Sigmoid colon (tissue), 7 donors: ENCODE measurements around the gene ATM. TPM values are rescaled to one million over a fixed set of nuclear protein-coding genes. Genes with fewer than 3 reads are reported as not detected.
"Not testable (repeated sequence)": the region's sequence is repeated elsewhere in the genome, so short reads cannot be mapped to it uniquely, and the experiment has no call there.

ENCODE experiments used
- DNase-seq: peaks from one replicate; pipeline ENCODE4 v3.0.0-alpha.2; 2019
- H3K27ac ChIP-seq, 4 donors: fragments of 200-600 bp; sonication (generic); one replicate each; pipeline ENCODE4 v1.5.1; 2016 to 2019; ENCODE audit warnings: mild to moderate bottlenecking in 1 of 4
- H3K27me3 ChIP-seq, 3 donors: fragments of 200-600 bp; sonication (generic); one replicate each; pipeline ENCODE4 v1.5.1; 2019; ENCODE audit warnings: mild to moderate bottlenecking in 1 of 3
- H3K36me3 ChIP-seq, 4 donors: fragments of 200-600 bp; sonication (generic); one replicate each; pipeline ENCODE4 v1.5.1; 2016 to 2019
- H3K4me1 ChIP-seq, 4 donors: fragments of 200-600 bp; sonication (generic); one replicate each; pipeline ENCODE4 v1.5.1; 2017 to 2019
- H3K4me3 ChIP-seq, 4 donors: fragments of 200-600 bp; sonication (generic); one replicate each; pipeline ENCODE4 v1.5.1; 2017 to 2019; ENCODE audit warnings: mild to moderate bottlenecking in 2 of 4, moderate library complexity in 1 of 4
- H3K9me3 ChIP-seq, 4 donors: fragments of 200-600 bp in 3 of 4; sonication (generic) in 3 of 4; one replicate each; pipeline versions ENCODE4 v1.5.1 to v1.6.1; 2013 to 2019
- EP300 ChIP-seq, 4 donors: sonication (generic); formaldehyde crosslinking; IDR thresholded peaks; one replicate each; pipeline ENCODE4 v1.6.1; 2017; ENCODE audit warnings: antibody characterized with exemption in 4 of 4
- POLR2A ChIP-seq, 2 donors: fragments of 450-650 bp; IDR thresholded peaks; one replicate each; pipeline ENCODE4 v1.6.1; 2016; ENCODE audit warnings: antibody characterized with exemption in 2 of 2, mild to moderate bottlenecking in 2 of 2, moderate library complexity in 2 of 2
- POLR2AphosphoS5 ChIP-seq, 4 donors: sonication (generic); formaldehyde crosslinking; IDR thresholded peaks; one replicate each; pipeline ENCODE4 v1.6.1; 2017; ENCODE audit warnings: antibody characterized with exemption in 4 of 4
- WGBS, 2 donors: extraction: QIAGEN DNeasy Blood & Tissue Kit; methylation state at CpG; one replicate each; pipeline ENCODE4 v1.1.7; 2013; 5-methylcytosine and 5-hydroxymethylcytosine counted together
- intact Hi-C: fragments of 100-400 bp; cut with DNase I; formaldehyde crosslinking; loops from one replicate; pipeline ENCODE4 v1.15.1; 2023
- polyA plus RNA-seq, 3 donors: library from polyadenylated mRNA; stranded (reverse); fragments of 200-250 nt; gene quantifications; one replicate each; pipeline ENCODE4 v1.2.3, GENCODE V29; 2013
- total RNA-seq, 4 donors: library from RNA; depleted of rRNA; stranded (reverse); fragments of >200 nt; gene quantifications; one replicate each; pipeline ENCODE4 v1.1.0, GENCODE V29; 2016
- TF ChIP-seq, protein P1 (sequence below), 4 experiments: fragments of 450-650 bp in 3 of 4; fragments of 200-600 bp in 1 of 4; IDR thresholded peaks; one replicate each; pipeline ENCODE4 v1.5.1; 2016 to 2019; ENCODE audit warnings: antibody characterized with exemption in 4 of 4, mild to moderate bottlenecking in 3 of 4, moderate library complexity in 2 of 4
- donor health status: healthy with polysubstance abuse.
- donor health status: Bipolar disorder and iron deficiency.
- donor health status: healthy.

The ATM gene
- total and polyA plus RNA-seq, 7 donors, result 3.0 to 88.8 (median 52.7) TPM

DNA sequence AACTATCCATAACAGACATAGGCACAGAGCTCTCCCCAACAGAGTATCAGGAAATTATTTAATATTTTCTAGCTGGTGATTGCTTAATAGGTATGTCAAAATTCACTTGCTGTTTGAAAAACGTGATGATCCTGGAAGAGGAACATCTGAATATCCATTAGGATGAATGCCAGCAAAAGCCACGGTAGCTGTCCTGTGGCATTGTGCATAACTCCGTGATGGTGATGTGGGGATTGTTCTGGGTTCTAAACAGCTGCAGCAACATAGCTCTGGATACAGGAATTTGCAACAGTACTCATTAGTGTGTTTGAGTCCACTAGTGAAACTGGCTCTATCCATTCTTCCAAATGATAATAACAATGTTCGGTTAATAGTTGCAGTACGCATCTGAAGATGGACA lies 165.7 kb downstream of the ATM start:
- DNase-seq, result no peak
- TF ChIP-seq, protein P1, sequence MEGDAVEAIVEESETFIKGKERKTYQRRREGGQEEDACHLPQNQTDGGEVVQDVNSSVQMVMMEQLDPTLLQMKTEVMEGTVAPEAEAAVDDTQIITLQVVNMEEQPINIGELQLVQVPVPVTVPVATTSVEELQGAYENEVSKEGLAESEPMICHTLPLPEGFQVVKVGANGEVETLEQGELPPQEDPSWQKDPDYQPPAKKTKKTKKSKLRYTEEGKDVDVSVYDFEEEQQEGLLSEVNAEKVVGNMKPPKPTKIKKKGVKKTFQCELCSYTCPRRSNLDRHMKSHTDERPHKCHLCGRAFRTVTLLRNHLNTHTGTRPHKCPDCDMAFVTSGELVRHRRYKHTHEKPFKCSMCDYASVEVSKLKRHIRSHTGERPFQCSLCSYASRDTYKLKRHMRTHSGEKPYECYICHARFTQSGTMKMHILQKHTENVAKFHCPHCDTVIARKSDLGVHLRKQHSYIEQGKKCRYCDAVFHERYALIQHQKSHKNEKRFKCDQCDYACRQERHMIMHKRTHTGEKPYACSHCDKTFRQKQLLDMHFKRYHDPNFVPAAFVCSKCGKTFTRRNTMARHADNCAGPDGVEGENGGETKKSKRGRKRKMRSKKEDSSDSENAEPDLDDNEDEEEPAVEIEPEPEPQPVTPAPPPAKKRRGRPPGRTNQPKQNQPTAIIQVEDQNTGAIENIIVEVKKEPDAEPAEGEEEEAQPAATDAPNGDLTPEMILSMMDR (IDR thresholded peaks at IDR 0.05), result no peak
- TF ChIP-seq POLR2AphosphoS5 (IDR thresholded peaks at IDR 0.05) (no peak), POLR2A (IDR thresholded peaks at IDR 0.05) (no peak), EP300 (IDR thresholded peaks at IDR 0.05) (no peak)
- Histone ChIP-seq H3K27ac (no peak overlapping the region), H3K9me3 (no peaks in the 10 kb centered on the region), H3K27me3 (no peaks in the 10 kb centered on the region), H3K36me3 (no peaks in the 10 kb centered on the region), H3K4me3 (no peak overlapping the region), H3K4me1 (no peaks in the 10 kb centered on the region)
- WGBS, 2 donors, result 89 to 90% methylated on average over 5 of the region's 5 CpGs
- intact Hi-C loops, result no loop called here

DNA sequence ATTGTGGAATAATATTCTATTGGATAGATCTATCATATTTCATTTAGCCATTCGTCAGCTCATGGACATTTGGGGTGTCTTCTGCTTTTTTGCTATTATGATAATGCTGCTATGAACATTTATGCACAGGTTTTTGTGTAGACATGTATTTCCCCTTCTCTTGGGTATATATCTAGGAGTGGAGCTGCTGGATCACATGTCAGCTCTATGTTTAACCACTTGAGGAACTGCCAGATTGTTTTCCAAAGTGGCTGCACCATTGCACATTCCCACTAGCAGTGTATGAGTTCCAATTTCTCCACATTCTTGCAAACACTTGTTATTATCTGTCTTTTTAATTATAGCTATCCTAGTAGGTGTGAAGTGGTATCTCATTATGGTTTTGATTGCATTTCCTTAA lies 169.5 kb downstream of the ATM start:
- no peak for DNase-seq
- Histone ChIP-seq H3K27ac (no peak overlapping the region), H3K9me3 (no peaks in the 10 kb centered on the region), H3K4me1 (no peaks in the 10 kb centered on the region), H3K27me3 (no peaks in the 10 kb centered on the region), H3K4me3 (no peak overlapping the region), H3K36me3 (no peaks in the 10 kb centered on the region)
- intact Hi-C loops, result no loop called here
- WGBS, 2 donors, result 91% methylated on average over 1 of the region's 1 CpG
- TF ChIP-seq POLR2A (IDR thresholded peaks at IDR 0.05) (no peak), EP300 (IDR thresholded peaks at IDR 0.05) (no peak), POLR2AphosphoS5 (IDR thresholded peaks at IDR 0.05) (no peak)
- TF ChIP-seq, protein P1 (IDR thresholded peaks at IDR 0.05), result no peak

DNA sequence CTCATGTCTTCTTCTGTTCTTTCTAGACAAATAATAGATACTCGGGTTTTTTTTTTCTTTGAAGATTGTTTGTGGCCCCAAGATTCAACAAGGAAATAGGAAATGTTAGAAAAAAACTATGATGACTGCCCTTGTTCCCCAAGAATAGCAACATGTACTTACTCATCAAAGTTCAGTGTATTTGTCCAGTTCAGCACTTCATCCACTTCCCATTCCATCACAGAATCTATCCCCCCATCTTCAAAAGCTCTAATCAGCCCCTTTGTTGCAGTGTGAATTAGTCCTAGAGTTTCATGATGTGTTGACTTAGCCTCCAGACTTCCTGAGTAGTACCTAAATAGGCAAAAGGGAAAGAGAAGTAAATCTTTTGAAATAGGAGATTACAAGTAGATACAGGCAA lies 170.2 kb downstream of the ATM start:
- no peak overlapping the region for H3K4me3 ChIP-seq
- TF ChIP-seq EP300 (IDR thresholded peaks at IDR 0.05), result no peak
- TF ChIP-seq POLR2A (IDR thresholded peaks at IDR 0.05), result no peak
- TF ChIP-seq, protein P1 (IDR thresholded peaks at IDR 0.05), result no peak
- no peak for TF ChIP-seq POLR2AphosphoS5 (IDR thresholded peaks at IDR 0.05)
- H3K36me3 ChIP-seq, result no peaks in the 10 kb centered on the region
- no peaks in the 10 kb centered on the region for H3K27me3 ChIP-seq
- intact Hi-C loops, result no loop called here
- DNase-seq, result no peak
- WGBS, 2 donors, result 22 to 30% methylated on average over 1 of the region's 1 CpG
- no peaks in the 10 kb centered on the region for H3K4me1 ChIP-seq
- H3K27ac ChIP-seq, result no peak overlapping the region
- H3K9me3 ChIP-seq, result no peaks in the 10 kb centered on the region

DNA sequence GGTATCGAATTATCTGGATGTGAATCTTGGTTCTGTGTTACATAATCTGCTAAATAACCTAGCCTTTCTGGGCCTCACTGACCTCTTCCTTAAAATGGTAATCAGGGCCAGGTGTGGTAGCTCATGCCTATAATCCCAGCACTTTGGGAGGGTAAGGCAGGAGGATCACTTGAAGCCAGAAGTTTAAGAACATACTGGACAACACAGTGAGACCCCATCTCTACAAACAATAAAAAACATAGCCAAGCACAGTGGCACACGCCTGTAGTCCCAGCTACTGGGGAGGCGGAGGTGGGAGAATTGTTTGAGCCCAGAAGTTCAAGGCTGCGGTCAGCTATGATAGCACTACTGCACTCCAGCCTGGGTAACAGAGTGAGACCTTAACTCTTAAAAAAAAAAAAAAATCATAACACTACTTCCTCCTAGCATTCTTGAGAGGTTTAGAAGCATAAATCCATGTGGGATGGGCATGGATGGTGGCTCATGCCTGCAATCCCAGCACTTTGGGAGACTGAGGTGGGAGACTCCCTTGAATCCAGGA lies 171.9 kb downstream of the ATM start:
- TF ChIP-seq POLR2AphosphoS5 (IDR thresholded peaks at IDR 0.05), result no peak
- no peak for TF ChIP-seq EP300 (IDR thresholded peaks at IDR 0.05)
- TF ChIP-seq, protein P1 (IDR thresholded peaks at IDR 0.05), result no peak
- TF ChIP-seq POLR2A (IDR thresholded peaks at IDR 0.05), result no peak
- Histone ChIP-seq H3K27me3 (no peaks in the 10 kb centered on the region), H3K36me3 (no peaks in the 10 kb centered on the region), H3K27ac (no peak overlapping the region), H3K4me3 (no peak overlapping the region), H3K4me1 (no peaks in the 10 kb centered on the region), H3K9me3 (no peaks in the 10 kb centered on the region)
- intact Hi-C loops, result no loop called here
- 90 to 96% methylated on average over 4 of the region's 4 CpGs for WGBS, 2 donors
- no peak for DNase-seq

DNA sequence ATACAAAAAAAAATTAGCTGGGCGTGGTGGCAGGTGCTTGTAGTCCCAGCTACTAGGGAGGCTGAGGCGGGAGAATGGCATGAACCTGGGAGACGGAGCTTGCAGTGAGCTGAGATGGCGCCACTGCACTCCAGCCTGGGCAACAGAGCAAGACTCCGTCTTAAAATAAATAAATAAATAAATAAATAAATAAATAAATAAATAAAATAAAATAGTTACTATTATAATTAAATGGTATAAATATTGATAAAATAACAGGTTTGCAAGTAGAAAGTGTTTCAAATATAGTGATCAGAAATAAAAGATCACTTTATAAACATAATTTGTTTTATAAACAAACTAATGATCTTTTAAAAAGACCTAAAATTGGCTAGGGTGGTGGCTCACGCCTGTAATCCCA lies 173.8 kb downstream of the ATM start:
- DNase-seq, intact Hi-C loops, H3K27me3 ChIP-seq, H3K36me3 ChIP-seq, H3K9me3 ChIP-seq, H3K4me3 ChIP-seq, H3K27ac ChIP-seq, H3K4me1 ChIP-seq: not testable (repeated sequence)
- 94 to 96% methylated on average over 6 of the region's 6 CpGs for WGBS, 2 donors
